Muscle of leg (tissue), 11 donors: ENCODE measurements around the gene ARHGEF12. TPM values are rescaled to one million over a fixed set of nuclear protein-coding genes. Genes with fewer than 3 reads are reported as not detected.

Source experiments
- DNase-seq: peaks from one replicate; pipeline ENCODE4 v3.0.0; 2013
- H3K27ac ChIP-seq: one replicate; pipeline ENCODE4 v1.5.1; 2013; ENCODE audit warnings: mild to moderate bottlenecking, low read length, control low read depth
- H3K27me3 ChIP-seq: one replicate; pipeline ENCODE4 v1.6.1; 2013; ENCODE audit warnings: low read length; ENCODE audit not compliant: control insufficient read depth, insufficient read depth
- H3K36me3 ChIP-seq: one replicate; pipeline ENCODE4 v1.6.1; 2013; ENCODE audit warnings: low read length; ENCODE audit not compliant: control insufficient read depth, insufficient read depth
- H3K4me1 ChIP-seq: one replicate; pipeline ENCODE4 v1.6.1; 2013; ENCODE audit warnings: low read length; ENCODE audit not compliant: control insufficient read depth, insufficient read depth
- H3K4me3 ChIP-seq: one replicate; pipeline ENCODE4 v1.5.1; 2013; ENCODE audit warnings: low read length, control low read depth
- H3K9me3 ChIP-seq: replicated peaks from 2 replicates; pipeline ENCODE4 v1.6.1; 2013; ENCODE audit warnings: low read depth, low read length; ENCODE audit not compliant: control insufficient read depth
- WGBS: methylation state at CpG from one replicate; pipeline ENCODE4 v1.1.5; 2013; ENCODE audit warnings: missing lambda C conversion rate; ENCODE audit not compliant: insufficient coverage; 5-methylcytosine and 5-hydroxymethylcytosine counted together
- polyA plus RNA-seq, 8 donors: library from polyadenylated mRNA; unstranded; fragments of 120-200 nt; gene quantifications; one replicate each; pipeline versions ENCODE4 v1.2.1 to v1.2.3, GENCODE V29; 2013; ENCODE audit warnings: inconsistent platforms in 1 of 8, low replicate concordance in 1 of 8; ENCODE audit not compliant: insufficient read length in 8 of 8, insufficient read depth in 1 of 8
- total RNA-seq: library from RNA; stranded (reverse); fragments of 120-200 nt; gene quantifications from one replicate; pipeline ENCODE4 v1.2.4, GENCODE V29; 2013

Gene ARHGEF12
- total and polyA plus RNA-seq, 9 donors = 26.5 to 53.6 (median 36.5) TPM

DNA sequence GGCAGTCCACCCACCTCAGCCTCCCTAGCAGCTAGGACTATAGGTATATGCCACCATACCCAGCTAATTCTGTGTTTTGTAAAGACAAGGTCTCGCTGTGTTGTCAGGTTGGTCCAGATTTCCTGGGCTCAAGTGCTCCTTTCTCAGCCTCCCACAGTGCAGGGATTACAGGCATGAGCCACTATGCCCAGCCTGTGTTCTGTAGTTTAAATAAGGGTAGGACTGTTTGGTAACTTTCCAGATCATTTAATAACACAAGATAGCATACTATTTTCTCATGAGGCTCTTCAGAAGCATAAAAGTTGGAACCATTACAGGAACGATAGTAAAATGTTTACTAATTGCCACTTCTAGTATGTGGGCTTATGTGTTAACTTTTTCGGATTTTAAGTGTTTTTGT lies 137.3 kb downstream of the ARHGEF12 start:
- Histone ChIP-seq H3K9me3 (no peaks in the 10 kb centered on the region), H3K4me3 (no peak overlapping the region), H3K4me1 (no peaks in the 10 kb centered on the region), H3K27me3 (no peaks in the 10 kb centered on the region), H3K27ac (no peak overlapping the region), H3K36me3 (peaks cover 34% of the 10 kb centered on the region)
- DNase-seq = no peak
- no CpG with 5 or more reads among the region's 3 CpGs for WGBS

- DNase-seq = no peak
- Histone ChIP-seq H3K4me3 (no peak overlapping the region), H3K36me3 (peaks cover 49% of the 10 kb centered on the region), H3K27ac (no peak overlapping the region), H3K27me3 (no peaks in the 10 kb centered on the region), H3K4me1 (no peaks in the 10 kb centered on the region), H3K9me3 (no peaks in the 10 kb centered on the region)
- WGBS = 96% methylated on average over 3 of the region's 6 CpGs
Observed at GRCh38 chr11:120482149-120482548, 145.9 kb downstream of the ARHGEF12 start.

DNA sequence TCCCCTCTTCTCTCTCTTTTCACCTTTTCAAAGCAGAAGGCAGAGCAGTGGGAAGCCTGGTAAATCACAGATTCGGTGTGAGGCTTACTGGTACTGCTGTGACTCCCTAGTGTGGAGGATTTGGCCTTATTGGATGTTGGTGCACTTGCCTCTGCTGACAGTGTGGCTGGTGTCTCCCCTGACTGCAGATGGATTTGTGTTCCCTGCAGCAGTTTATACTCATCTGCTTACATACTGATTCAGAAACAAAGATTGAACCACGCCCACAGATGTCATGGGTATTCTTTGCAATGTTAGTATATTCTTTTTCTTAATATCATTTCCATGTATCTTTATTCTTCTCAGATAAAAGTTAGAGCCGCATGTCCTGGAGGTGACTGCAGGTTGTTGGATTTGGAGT lies 148.5 kb downstream of the ARHGEF12 start:
- 71% methylated on average over 1 of the region's 3 CpGs for WGBS
- no peaks in the 10 kb centered on the region for H3K27me3 ChIP-seq
- H3K4me1 ChIP-seq = no peaks in the 10 kb centered on the region
- peaks cover 42% of the 10 kb centered on the region for H3K36me3 ChIP-seq
- H3K4me3 ChIP-seq = no peak overlapping the region
- H3K27ac ChIP-seq = no peak overlapping the region
- no peaks in the 10 kb centered on the region for H3K9me3 ChIP-seq
- DNase-seq = no peak

- WGBS = no CpG with 5 or more reads among the region's 5 CpGs
- no peak for DNase-seq
- Histone ChIP-seq H3K4me3 (no peak overlapping the region), H3K4me1 (no peaks in the 10 kb centered on the region), H3K27ac (no peak overlapping the region), H3K9me3 (no peaks in the 10 kb centered on the region), H3K36me3 (peaks cover 32% of the 10 kb centered on the region), H3K27me3 (no peaks in the 10 kb centered on the region)
Observed at GRCh38 chr11:120486138-120486537, 149.9 kb downstream of the ARHGEF12 start.

- Histone ChIP-seq H3K27ac (no peak overlapping the region), H3K4me3 (no peak overlapping the region), H3K9me3 (no peaks in the 10 kb centered on the region), H3K4me1 (no peaks in the 10 kb centered on the region), H3K36me3 (peaks cover 15% of the 10 kb centered on the region), H3K27me3 (no peaks in the 10 kb centered on the region)
- no peak for DNase-seq
- WGBS = no CpG with 5 or more reads among the region's 1 CpG
Observed at GRCh38 chr11:120489799-120490198, 153.6 kb downstream of the ARHGEF12 start.

GRCh38 chr11:120492486-120492885 lies 156.3 kb downstream of the ARHGEF12 start:
- no CpG with 5 or more reads among the region's 3 CpGs for WGBS
- Histone ChIP-seq H3K27ac (no peak overlapping the region), H3K36me3 (peaks cover 4% of the 10 kb centered on the region)

DNA sequence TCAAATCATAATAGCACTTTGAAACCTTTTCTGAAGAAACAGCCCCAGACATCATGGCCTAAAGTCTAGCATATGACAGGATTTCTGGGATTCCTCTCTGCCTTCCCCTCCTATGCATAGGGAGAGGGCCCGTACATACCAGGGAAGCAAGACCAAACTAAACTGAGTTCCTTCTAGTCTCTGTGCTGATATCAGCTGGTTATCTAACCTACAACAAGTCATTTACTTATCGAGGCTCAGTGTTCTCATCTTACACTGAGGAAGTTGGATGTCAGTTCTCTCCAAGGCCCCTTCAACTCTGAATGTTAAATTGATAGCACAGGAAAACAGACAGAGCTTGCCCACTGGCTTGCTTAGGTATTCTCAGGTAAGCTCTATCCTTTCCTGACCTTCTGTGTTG lies 158.4 kb downstream of the ARHGEF12 start:
- no peak for DNase-seq
- Histone ChIP-seq H3K27me3 (no peaks in the 10 kb centered on the region), H3K36me3 (peaks cover 4% of the 10 kb centered on the region), H3K4me1 (no peaks in the 10 kb centered on the region), H3K4me3 (no peak overlapping the region), H3K9me3 (no peaks in the 10 kb centered on the region), H3K27ac (no peak overlapping the region)
- WGBS = no CpG with 5 or more reads among the region's 2 CpGs

More at GRCh38 chr11:120492486-120492885, 156.3 kb downstream of the ARHGEF12 start:
- Histone ChIP-seq H3K4me3 (no peak overlapping the region), H3K4me1 (no peaks in the 10 kb centered on the region), H3K27me3 (no peaks in the 10 kb centered on the region), H3K9me3 (no peaks in the 10 kb centered on the region)
- DNase-seq = no peak

GRCh38 chr11:120499088-120499487 lies 162.9 kb downstream of the ARHGEF12 start:
- no peaks in the 10 kb centered on the region for H3K9me3 ChIP-seq
- no peak overlapping the region for H3K4me3 ChIP-seq
- H3K27me3 ChIP-seq = peaks cover 10% of the 10 kb centered on the region
- H3K36me3 ChIP-seq = no peaks in the 10 kb centered on the region
- H3K4me1 ChIP-seq = no peaks in the 10 kb centered on the region
- WGBS = 95% methylated on average over 5 of the region's 8 CpGs
- DNase-seq = no peak
- no peak overlapping the region for H3K27ac ChIP-seq

DNA sequence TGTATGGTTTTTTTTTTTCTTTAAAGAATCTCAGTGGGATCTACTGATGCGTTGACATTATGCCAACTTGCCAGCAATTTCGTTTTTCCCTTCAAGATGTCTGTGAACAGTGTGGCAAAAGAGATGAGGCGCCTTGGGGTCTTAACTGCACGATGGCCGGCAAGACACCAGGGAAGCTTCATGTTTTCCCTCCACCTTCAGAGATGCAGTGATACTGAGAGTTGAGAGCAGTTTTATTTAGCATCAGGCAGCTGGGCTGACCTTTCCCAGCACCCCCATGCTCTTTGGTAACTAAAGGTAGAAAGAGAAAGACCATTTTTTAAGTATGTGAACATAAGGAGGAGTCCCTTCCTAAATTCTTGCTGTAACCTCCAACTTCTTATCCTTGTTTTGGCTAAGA lies 163.6 kb downstream of the ARHGEF12 start:
- Histone ChIP-seq H3K27ac (no peak overlapping the region), H3K27me3 (peaks cover 10% of the 10 kb centered on the region), H3K4me3 (no peak overlapping the region), H3K36me3 (no peaks in the 10 kb centered on the region), H3K9me3 (no peaks in the 10 kb centered on the region), H3K4me1 (no peaks in the 10 kb centered on the region)
- DNase-seq = no peak
- 67% methylated on average over 1 of the region's 5 CpGs for WGBS

- H3K27ac ChIP-seq = no peak overlapping the region
- no peak for DNase-seq
- no peaks in the 10 kb centered on the region for H3K4me1 ChIP-seq
- peaks cover 10% of the 10 kb centered on the region for H3K27me3 ChIP-seq
- no peak overlapping the region for H3K4me3 ChIP-seq
- no peaks in the 10 kb centered on the region for H3K9me3 ChIP-seq
- H3K36me3 ChIP-seq = no peaks in the 10 kb centered on the region
- WGBS = 28% methylated on average over 2 of the region's 14 CpGs
Observed at GRCh38 chr11:120500414-120501071, 164.3 kb downstream of the ARHGEF12 start.

GRCh38 chr11:120501440-120501839 lies 165.2 kb downstream of the ARHGEF12 start:
- Histone ChIP-seq H3K4me1 (no peaks in the 10 kb centered on the region), H3K36me3 (no peaks in the 10 kb centered on the region), H3K27ac (no peak overlapping the region), H3K27me3 (peaks cover 13% of the 10 kb centered on the region), H3K9me3 (no peaks in the 10 kb centered on the region), H3K4me3 (no peak overlapping the region)
- DNase-seq = no peak
- no CpG with 5 or more reads among the region's 2 CpGs for WGBS
